ACHN (cell line): ENCODE measurements around the gene NOP9.

Source experiments
- DNase-seq: peaks from one replicate; pipeline ENCODE4 v3.0.0-alpha.2; 2015
- in situ Hi-C: cut with HindIII; loops from 2 replicates; pipeline ENCODE4 v1.10.0; 2017; ENCODE audit warnings: low sequenced_read_pairs, low pct_ligation_motif_present, low pct_unique_long_range_greater_than_20kb

NOP9 gene

GRCh38 chr14:24300326-24300980 is 803 bp downstream of the NOP9 start:
- in situ Hi-C loops: no loop called here
- no peak for DNase-seq

GRCh38 chr14:24304019-24304387 is 4.4 kb downstream of the NOP9 start:
- no peak for DNase-seq
- in situ Hi-C loops: no loop called here

GRCh38 chr14:24307156-24307574 is 7.5 kb downstream of the NOP9 start:
- in situ Hi-C loops: no loop called here
- no peak for DNase-seq

GRCh38 chr14:24307575-24308341 is 8.1 kb downstream of the NOP9 start, which contains the start of gene CIDEB:
Gene CIDEB (minus strand): TSS chr14:24307977. CDS start chr14:24307858, 119 bp downstream.
- in situ Hi-C loops: no loop called here
- peak; percentile 76 for DNase-seq

- in situ Hi-C loops: no loop called here
- no peak for DNase-seq
Measured at GRCh38 chr14:24308342-24309124, 8.9 kb downstream of the NOP9 start.

- in situ Hi-C loops: no loop called here
- DNase-seq: no peak
Measured at GRCh38 chr14:24309538-24310264, 10.1 kb downstream of the NOP9 start, which contains the start of gene LTB4R2. Gene LTB4R2 (plus strand): TSS chr14:24310140. CDS start chr14:24310665, 525 bp downstream.

GRCh38 chr14:24310265-24310645 is 10.6 kb downstream of the NOP9 start:
- DNase-seq: no peak
- in situ Hi-C loops: no loop called here

- in situ Hi-C loops: no loop called here
- DNase-seq: peak; percentile 60
Measured at GRCh38 chr14:24310646-24311604, 11.3 kb downstream of the NOP9 start, which contains the start of gene LTB4R. Gene LTB4R (plus strand): TSS chr14:24311502. CDS start chr14:24315652, 4,150 bp downstream.

GRCh38 chr14:24311837-24312615 is 12.4 kb downstream of the NOP9 start:
- in situ Hi-C loops: no loop called here
- DNase-seq: no peak

- in situ Hi-C loops: no loop called here
- peak; percentile 32 for DNase-seq
Measured at GRCh38 chr14:24312736-24313507, 13.3 kb downstream of the NOP9 start.

GRCh38 chr14:24313913-24314312 is 14.3 kb downstream of the NOP9 start:
- no peak for DNase-seq
- in situ Hi-C loops: no loop called here

- no peak for DNase-seq
- in situ Hi-C loops: no loop called here
Measured at GRCh38 chr14:24314377-24315193, 14.9 kb downstream of the NOP9 start.

GRCh38 chr14:24315243-24315806 is 15.7 kb downstream of the NOP9 start:
- in situ Hi-C loops: no loop called here
- no peak for DNase-seq

- in situ Hi-C loops: no loop called here
- DNase-seq: no peak
Measured at GRCh38 chr14:24315807-24316596, 16.4 kb downstream of the NOP9 start.
